ENCODE results near the gene LRRC59. TPM values are rescaled to one million over a fixed set of nuclear protein-coding genes. Genes with fewer than 3 reads are reported as not detected.

The LRRC59 gene
- polyA plus RNA-seq, 1 donor from 2014 or later, result 67.2 TPM

DNA sequence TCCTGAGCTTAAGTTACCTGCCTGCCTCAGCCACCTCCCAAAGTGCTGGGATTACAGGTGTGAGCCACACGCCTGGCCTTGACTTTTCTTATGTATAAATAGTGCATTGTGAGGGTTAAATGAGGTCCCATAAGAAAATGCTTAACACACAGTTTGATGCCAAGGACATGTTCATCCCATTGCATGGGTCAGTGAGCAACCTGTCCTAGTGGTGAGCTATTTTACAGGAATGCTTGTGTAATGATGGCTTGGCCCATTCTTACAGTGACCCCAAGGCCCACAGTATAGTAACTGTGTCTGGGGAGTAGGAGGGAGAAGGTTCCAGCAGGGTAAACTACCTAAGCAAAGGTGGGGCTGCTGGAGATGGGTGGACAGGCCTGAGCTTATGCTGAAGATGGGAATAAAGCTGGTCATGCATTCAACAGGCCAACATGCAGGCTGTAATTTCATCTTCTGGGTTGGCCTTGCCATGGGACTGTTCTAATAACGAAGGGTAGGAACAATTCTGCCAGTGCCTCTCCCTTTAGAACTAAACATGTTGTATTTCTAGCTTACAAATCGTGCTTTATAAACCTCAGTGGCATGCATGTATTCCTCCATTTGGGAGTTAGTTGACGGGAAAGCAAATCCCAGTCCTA, 34.9 kb upstream of the LRRC59 start:
- no peak for TF ChIP-seq TAF1 (IDR thresholded peaks at IDR 0.05; ENCODE audit: low read depth)
- TF ChIP-seq, protein P1, sequence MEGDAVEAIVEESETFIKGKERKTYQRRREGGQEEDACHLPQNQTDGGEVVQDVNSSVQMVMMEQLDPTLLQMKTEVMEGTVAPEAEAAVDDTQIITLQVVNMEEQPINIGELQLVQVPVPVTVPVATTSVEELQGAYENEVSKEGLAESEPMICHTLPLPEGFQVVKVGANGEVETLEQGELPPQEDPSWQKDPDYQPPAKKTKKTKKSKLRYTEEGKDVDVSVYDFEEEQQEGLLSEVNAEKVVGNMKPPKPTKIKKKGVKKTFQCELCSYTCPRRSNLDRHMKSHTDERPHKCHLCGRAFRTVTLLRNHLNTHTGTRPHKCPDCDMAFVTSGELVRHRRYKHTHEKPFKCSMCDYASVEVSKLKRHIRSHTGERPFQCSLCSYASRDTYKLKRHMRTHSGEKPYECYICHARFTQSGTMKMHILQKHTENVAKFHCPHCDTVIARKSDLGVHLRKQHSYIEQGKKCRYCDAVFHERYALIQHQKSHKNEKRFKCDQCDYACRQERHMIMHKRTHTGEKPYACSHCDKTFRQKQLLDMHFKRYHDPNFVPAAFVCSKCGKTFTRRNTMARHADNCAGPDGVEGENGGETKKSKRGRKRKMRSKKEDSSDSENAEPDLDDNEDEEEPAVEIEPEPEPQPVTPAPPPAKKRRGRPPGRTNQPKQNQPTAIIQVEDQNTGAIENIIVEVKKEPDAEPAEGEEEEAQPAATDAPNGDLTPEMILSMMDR (IDR thresholded peaks at IDR 0.05; ENCODE audit: poor library complexity, severe bottlenecking), result no peak
- TF ChIP-seq, protein P2, sequence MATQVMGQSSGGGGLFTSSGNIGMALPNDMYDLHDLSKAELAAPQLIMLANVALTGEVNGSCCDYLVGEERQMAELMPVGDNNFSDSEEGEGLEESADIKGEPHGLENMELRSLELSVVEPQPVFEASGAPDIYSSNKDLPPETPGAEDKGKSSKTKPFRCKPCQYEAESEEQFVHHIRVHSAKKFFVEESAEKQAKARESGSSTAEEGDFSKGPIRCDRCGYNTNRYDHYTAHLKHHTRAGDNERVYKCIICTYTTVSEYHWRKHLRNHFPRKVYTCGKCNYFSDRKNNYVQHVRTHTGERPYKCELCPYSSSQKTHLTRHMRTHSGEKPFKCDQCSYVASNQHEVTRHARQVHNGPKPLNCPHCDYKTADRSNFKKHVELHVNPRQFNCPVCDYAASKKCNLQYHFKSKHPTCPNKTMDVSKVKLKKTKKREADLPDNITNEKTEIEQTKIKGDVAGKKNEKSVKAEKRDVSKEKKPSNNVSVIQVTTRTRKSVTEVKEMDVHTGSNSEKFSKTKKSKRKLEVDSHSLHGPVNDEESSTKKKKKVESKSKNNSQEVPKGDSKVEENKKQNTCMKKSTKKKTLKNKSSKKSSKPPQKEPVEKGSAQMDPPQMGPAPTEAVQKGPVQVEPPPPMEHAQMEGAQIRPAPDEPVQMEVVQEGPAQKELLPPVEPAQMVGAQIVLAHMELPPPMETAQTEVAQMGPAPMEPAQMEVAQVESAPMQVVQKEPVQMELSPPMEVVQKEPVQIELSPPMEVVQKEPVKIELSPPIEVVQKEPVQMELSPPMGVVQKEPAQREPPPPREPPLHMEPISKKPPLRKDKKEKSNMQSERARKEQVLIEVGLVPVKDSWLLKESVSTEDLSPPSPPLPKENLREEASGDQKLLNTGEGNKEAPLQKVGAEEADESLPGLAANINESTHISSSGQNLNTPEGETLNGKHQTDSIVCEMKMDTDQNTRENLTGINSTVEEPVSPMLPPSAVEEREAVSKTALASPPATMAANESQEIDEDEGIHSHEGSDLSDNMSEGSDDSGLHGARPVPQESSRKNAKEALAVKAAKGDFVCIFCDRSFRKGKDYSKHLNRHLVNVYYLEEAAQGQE (IDR thresholded peaks at IDR 0.05; ENCODE audit: borderline replicate concordance), result no peak
- no peak for TF ChIP-seq RAD21 (conservative IDR thresholded peaks at IDR 0.05)
- no peak for TF ChIP-seq POLR2AphosphoS5 (IDR thresholded peaks at IDR 0.05)
- TF ChIP-seq SMC3 (conservative IDR thresholded peaks at IDR 0.05; ENCODE audit: poor library complexity), result no peak
- no peak for TF ChIP-seq EP300 (conservative IDR thresholded peaks at IDR 0.05; ENCODE audit: poor library complexity, severe bottlenecking)
- TF ChIP-seq MXI1 (conservative IDR thresholded peaks at IDR 0.05; ENCODE audit: poor library complexity, severe bottlenecking), result no peak
- no peak for TF ChIP-seq EZH2 (IDR thresholded peaks at IDR 0.05; ENCODE audit: borderline replicate concordance, insufficient read depth, low read length, poor library complexity, severe bottlenecking)
- no peaks in the 10 kb centered on the region for H3K9me2 ChIP-seq (ENCODE audit: insufficient read depth, low read length)
- H3K79me2 ChIP-seq (replicated peaks; ENCODE audit: insufficient read depth, low read length), result no peaks in the 10 kb centered on the region
- no peaks in the 10 kb centered on the region for H3K27me3 ChIP-seq (ENCODE audit: insufficient read depth, low read depth, low read length)
- H3K27ac ChIP-seq (ENCODE audit: low read length), result no peak overlapping the region
- no peak overlapping the region for H3K4me2 ChIP-seq (ENCODE audit: low read length)
- H3K9ac ChIP-seq (ENCODE audit: low read length), result no peak overlapping the region
- H3K36me3 ChIP-seq (ENCODE audit: insufficient read depth, low read length), result no peaks in the 10 kb centered on the region
- no peak overlapping the region for H3K4me3 ChIP-seq (ENCODE audit: low read length)
- H2AFZ ChIP-seq (ENCODE audit: low read depth, low read length), result no peak overlapping the region
- no peaks in the 10 kb centered on the region for H3F3A ChIP-seq (ENCODE audit: insufficient read depth, low read length, poor library complexity, severe bottlenecking)
- H3K9me3 ChIP-seq (ENCODE audit: low read length), result no peaks in the 10 kb centered on the region
- H4K20me1 ChIP-seq (ENCODE audit: insufficient read depth), result no peaks in the 10 kb centered on the region

GRCh38 chr17:50430821-50431618, 33.7 kb upstream of the LRRC59 start:
- Histone ChIP-seq H2AFZ (ENCODE audit: low read depth, low read length) (no peak overlapping the region), H4K20me1 (ENCODE audit: insufficient read depth) (no peaks in the 10 kb centered on the region), H3K9me3 (ENCODE audit: low read length) (no peaks in the 10 kb centered on the region), H3F3A (ENCODE audit: insufficient read depth, low read length, poor library complexity, severe bottlenecking) (no peaks in the 10 kb centered on the region), H3K36me3 (ENCODE audit: insufficient read depth, low read length) (no peaks in the 10 kb centered on the region), H3K9ac (ENCODE audit: low read length) (no peak overlapping the region), H3K27me3 (ENCODE audit: insufficient read depth, low read depth, low read length) (peaks cover 2% of the 10 kb centered on the region), H3K79me2 (replicated peaks; ENCODE audit: insufficient read depth, low read length) (no peaks in the 10 kb centered on the region), H3K4me3 (ENCODE audit: low read length) (no peak overlapping the region), H3K9me2 (ENCODE audit: insufficient read depth, low read length) (no peaks in the 10 kb centered on the region), H3K27ac (ENCODE audit: low read length) (no peak overlapping the region), H3K4me2 (ENCODE audit: low read length) (no peak overlapping the region)
- no peak for TF ChIP-seq MXI1 (conservative IDR thresholded peaks at IDR 0.05; ENCODE audit: poor library complexity, severe bottlenecking)
- no peak for TF ChIP-seq RAD21 (conservative IDR thresholded peaks at IDR 0.05)
- TF ChIP-seq TAF1 (IDR thresholded peaks at IDR 0.05; ENCODE audit: low read depth), result no peak
- no peak for TF ChIP-seq EZH2 (IDR thresholded peaks at IDR 0.05; ENCODE audit: borderline replicate concordance, insufficient read depth, low read length, poor library complexity, severe bottlenecking)
- TF ChIP-seq, protein P2 (IDR thresholded peaks at IDR 0.05; ENCODE audit: borderline replicate concordance), result no peak
- TF ChIP-seq, protein P1 (IDR thresholded peaks at IDR 0.05; ENCODE audit: poor library complexity, severe bottlenecking), result no peak
- no peak for TF ChIP-seq EP300 (conservative IDR thresholded peaks at IDR 0.05; ENCODE audit: poor library complexity, severe bottlenecking)

All from neural cell (in vitro differentiated cells).